ENCODE results near the gene UBE2J2.

The UBE2J2 gene

GRCh38 chr1:1264026-1264425, 9.6 kb downstream of the UBE2J2 start:
- no peak for DNase-seq (ENCODE audit: low read depth)
- in situ Hi-C loops (cut with HindIII; ENCODE audit: low sequenced_read_pairs) = no loop called here
- H3K4me3 ChIP-seq (ENCODE audit: low read depth, low read length) = no peak overlapping the region
- no peak for TF ChIP-seq CTCF (IDR thresholded peaks at IDR 0.05; ENCODE audit: low read depth, low read length, missing control alignments)

GRCh38 chr1:1262758-1263157, 10.9 kb downstream of the UBE2J2 start:
- H3K4me3 ChIP-seq (ENCODE audit: low read depth, low read length) = no peak overlapping the region
- in situ Hi-C loops (cut with HindIII; ENCODE audit: low sequenced_read_pairs) = no loop called here
- no peak for TF ChIP-seq CTCF (IDR thresholded peaks at IDR 0.05; ENCODE audit: low read depth, low read length, missing control alignments)
- DNase-seq (ENCODE audit: low read depth) = no peak

- H3K4me3 ChIP-seq (ENCODE audit: low read depth, low read length) = no peak overlapping the region
- no peak for DNase-seq (ENCODE audit: low read depth)
- TF ChIP-seq CTCF (IDR thresholded peaks at IDR 0.05; ENCODE audit: low read depth, low read length, missing control alignments) = no peak
- in situ Hi-C loops (cut with HindIII; ENCODE audit: low sequenced_read_pairs) = no loop called here
Measured at GRCh38 chr1:1262071-1262470, 11.6 kb downstream of the UBE2J2 start.

GRCh38 chr1:1260843-1261560, 12.7 kb downstream of the UBE2J2 start:
- no peak overlapping the region for H3K4me3 ChIP-seq (ENCODE audit: low read depth, low read length)
- in situ Hi-C loops (cut with HindIII; ENCODE audit: low sequenced_read_pairs) = no loop called here
- TF ChIP-seq CTCF (IDR thresholded peaks at IDR 0.05; ENCODE audit: low read depth, low read length, missing control alignments) = no peak
- no peak for DNase-seq (ENCODE audit: low read depth)

- no peak overlapping the region for H3K4me3 ChIP-seq (ENCODE audit: low read depth, low read length)
- in situ Hi-C loops (cut with HindIII; ENCODE audit: low sequenced_read_pairs) = no loop called here
- TF ChIP-seq CTCF (IDR thresholded peaks at IDR 0.05; ENCODE audit: low read depth, low read length, missing control alignments) = no peak
- no peak for DNase-seq (ENCODE audit: low read depth)
Measured at GRCh38 chr1:1259951-1260600, 13.6 kb downstream of the UBE2J2 start.

GRCh38 chr1:1259540-1259939, 14.1 kb downstream of the UBE2J2 start:
- no peak for DNase-seq (ENCODE audit: low read depth)
- H3K4me3 ChIP-seq (ENCODE audit: low read depth, low read length) = no peak overlapping the region
- no peak for TF ChIP-seq CTCF (IDR thresholded peaks at IDR 0.05; ENCODE audit: low read depth, low read length, missing control alignments)
- in situ Hi-C loops (cut with HindIII; ENCODE audit: low sequenced_read_pairs) = no loop called here

Data from astrocyte of the cerebellum (primary cell).